Fibroblast of the aortic adventitia (primary cell): ENCODE results near the gene PPWD1. TPM values are rescaled to one million over a fixed set of nuclear protein-coding genes. Genes with fewer than 3 reads are reported as not detected.
A peak's percentile ranks its signal among the peaks of the same experiment; 100 is the strongest.

ENCODE experiments used
- DNase-seq: peaks from one replicate; pipeline ENCODE4 v3.0.0-alpha.2; 2010; ENCODE audit warnings: low read depth
- H3K4me3 ChIP-seq: 2 replicates; pipeline ENCODE4 v1.5.1; 2011; ENCODE audit warnings: low read depth, mild to moderate bottlenecking, control low read depth, low read length, moderate library complexity
- CTCF ChIP-seq: IDR thresholded peaks from 2 replicates; pipeline ENCODE4 v1.5.1; 2011; ENCODE audit warnings: mild to moderate bottlenecking, low read length, control low read depth, inconsistent platforms; ENCODE audit not compliant: insufficient read depth
- total RNA-seq: library from RNA; depleted of rRNA; stranded (reverse); fragments of >200 nt; gene quantifications from 2 replicates; pipeline ENCODE4 v1.2.3, GENCODE V29; 2012; ENCODE audit warnings: low replicate concordance

Gene PPWD1
- total RNA-seq, 1 donor: 35.2 TPM

- no peak for TF ChIP-seq CTCF
- no peak for DNase-seq
Observed at GRCh38 chr5:65546141-65546540, 17.0 kb upstream of the PPWD1 start.

DNA sequence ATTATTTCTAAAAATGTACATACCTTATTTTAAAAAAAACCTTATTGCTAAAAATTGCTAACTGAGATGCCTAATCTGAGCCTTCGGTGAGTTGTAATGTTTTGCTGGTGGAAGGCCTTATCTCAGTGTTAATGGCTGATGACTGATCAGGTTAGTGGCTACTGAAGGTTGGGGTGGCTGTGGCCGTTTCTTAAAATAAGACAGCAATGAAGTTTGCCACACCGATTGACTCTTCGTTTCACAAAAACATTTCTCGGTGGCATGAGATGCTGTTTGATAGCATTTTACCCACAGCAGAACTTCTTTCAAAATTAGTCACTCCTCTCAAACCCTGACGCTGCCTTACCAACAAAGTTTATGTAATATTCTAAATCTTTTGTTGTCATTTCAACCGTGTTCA, 14.8 kb upstream of the PPWD1 start:
- no peak for DNase-seq
- no peak for TF ChIP-seq CTCF
- no peak overlapping the region for H3K4me3 ChIP-seq

More at GRCh38 chr5:65546141-65546540, 17.0 kb upstream of the PPWD1 start:
- H3K4me3 ChIP-seq: no peak overlapping the region

DNA sequence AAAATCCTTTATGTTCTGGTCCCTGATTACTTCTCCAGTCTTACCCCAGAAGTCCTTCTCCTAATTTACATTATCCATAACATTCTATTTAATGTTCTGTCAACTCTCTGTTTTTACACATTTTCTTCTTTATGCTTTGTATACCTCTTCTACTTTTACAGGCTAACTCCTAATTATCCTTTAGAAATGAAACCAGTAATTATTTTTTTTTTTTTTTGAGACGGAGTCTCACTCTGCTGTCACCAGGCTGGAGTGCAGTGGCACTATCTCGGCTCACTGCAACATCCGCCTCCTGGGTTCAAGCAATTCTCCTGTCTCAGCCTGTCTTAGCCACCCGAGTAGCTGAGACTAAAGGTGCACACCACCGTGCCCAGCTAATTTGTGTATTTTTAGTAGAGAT, 9.2 kb upstream of the PPWD1 start:
- DNase-seq: no peak
- TF ChIP-seq CTCF: no peak
- no peak overlapping the region for H3K4me3 ChIP-seq

- no peak for TF ChIP-seq CTCF
- peak; percentile 67 for DNase-seq
- no peak overlapping the region for H3K4me3 ChIP-seq
Observed at GRCh38 chr5:65555287-65555686, 7.8 kb upstream of the PPWD1 start.

GRCh38 chr5:65556181-65556580, 6.9 kb upstream of the PPWD1 start:
- no peak overlapping the region for H3K4me3 ChIP-seq
- no peak for DNase-seq
- no peak for TF ChIP-seq CTCF

GRCh38 chr5:65556718-65557117, 6.4 kb upstream of the PPWD1 start:
- no peak for DNase-seq
- H3K4me3 ChIP-seq: no peak overlapping the region
- TF ChIP-seq CTCF: no peak

DNA sequence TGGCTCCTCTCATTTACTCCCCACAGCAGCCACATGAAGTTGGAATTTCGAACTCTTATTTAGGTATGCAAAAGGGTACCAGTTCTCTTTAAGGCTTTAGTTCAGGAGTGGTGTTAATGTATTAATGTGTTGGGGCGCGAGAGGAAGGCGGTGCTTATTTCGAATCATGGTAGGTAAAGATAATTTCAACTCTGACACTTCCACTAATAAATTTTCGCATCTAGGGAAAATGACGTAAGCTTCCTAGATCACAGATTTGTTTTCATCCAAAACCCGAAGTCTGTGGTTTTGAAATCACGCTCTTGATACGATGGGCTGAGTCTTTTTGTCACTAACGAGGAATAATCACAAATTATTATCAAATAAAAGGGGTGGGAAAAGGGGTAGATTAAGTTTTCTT, 681 bp downstream of the PPWD1 start:
- DNase-seq: no peak
- peak overlapping the region; percentile 97 for H3K4me3 ChIP-seq
- no peak for TF ChIP-seq CTCF
